ENCODE measurements around the gene P3H2.

- TF ChIP-seq, protein P1, sequence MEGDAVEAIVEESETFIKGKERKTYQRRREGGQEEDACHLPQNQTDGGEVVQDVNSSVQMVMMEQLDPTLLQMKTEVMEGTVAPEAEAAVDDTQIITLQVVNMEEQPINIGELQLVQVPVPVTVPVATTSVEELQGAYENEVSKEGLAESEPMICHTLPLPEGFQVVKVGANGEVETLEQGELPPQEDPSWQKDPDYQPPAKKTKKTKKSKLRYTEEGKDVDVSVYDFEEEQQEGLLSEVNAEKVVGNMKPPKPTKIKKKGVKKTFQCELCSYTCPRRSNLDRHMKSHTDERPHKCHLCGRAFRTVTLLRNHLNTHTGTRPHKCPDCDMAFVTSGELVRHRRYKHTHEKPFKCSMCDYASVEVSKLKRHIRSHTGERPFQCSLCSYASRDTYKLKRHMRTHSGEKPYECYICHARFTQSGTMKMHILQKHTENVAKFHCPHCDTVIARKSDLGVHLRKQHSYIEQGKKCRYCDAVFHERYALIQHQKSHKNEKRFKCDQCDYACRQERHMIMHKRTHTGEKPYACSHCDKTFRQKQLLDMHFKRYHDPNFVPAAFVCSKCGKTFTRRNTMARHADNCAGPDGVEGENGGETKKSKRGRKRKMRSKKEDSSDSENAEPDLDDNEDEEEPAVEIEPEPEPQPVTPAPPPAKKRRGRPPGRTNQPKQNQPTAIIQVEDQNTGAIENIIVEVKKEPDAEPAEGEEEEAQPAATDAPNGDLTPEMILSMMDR (IDR thresholded peaks at IDR 0.05), result no peak
- TF ChIP-seq POLR2A (IDR thresholded peaks at IDR 0.05), result no peak
These were observed 184.3 kb downstream of the P3H2 start for GRCh38 chr3:189936201-189936945.

All from thyroid gland (tissue), 4 donors.